H1 (cell line): ENCODE data around the gene STRN4. TPM values are rescaled to one million over a fixed set of nuclear protein-coding genes. Genes with fewer than 3 reads are reported as not detected.

Source experiments
- CTCF ChIA-PET: fragments of 300-600 bp; sonication (Branson Sonifier 250); formaldehyde crosslinking; loops from one replicate; lab custom pipeline; 2021; ENCODE audit not compliant: partially characterized antibody; lab: Charles Lee
- POLR2A ChIA-PET: fragments of 300-600 bp; sonication (Branson Sonifier 250); formaldehyde crosslinking; loops from one replicate; lab custom pipeline; 2021; ENCODE audit warnings: inconsistent platforms; ENCODE audit not compliant: partially characterized antibody; lab: Charles Lee
- DNase-seq, 2 experiments: peaks; one replicate each; pipeline versions ENCODE4 v3.0.0 to v3.0.0-alpha.2; 2010 to 2022; ENCODE audit warnings: low spot score in 2 of 2, low read depth in 1 of 2, mixed read lengths in 1 of 2
- FAIRE-seq: peaks from 2 replicates; lab custom pipeline; 2011; peaks lifted over from hg19 to GRCh38; lab: Jason Lieb, UNC
- H2AFZ ChIP-seq: 2 replicates; pipeline ENCODE4 v1.8.1; 2012; ENCODE audit warnings: low read length, inconsistent platforms
- H2AK5ac ChIP-seq: 2 replicates; pipeline ENCODE4 v1.6.1; 2013; ENCODE audit warnings: low read depth, low read length
- H2BK120ac ChIP-seq: replicated peaks from 2 replicates; pipeline ENCODE3; 2013; ENCODE audit warnings: low read depth, low read length, inconsistent platforms
- H2BK12ac ChIP-seq: 2 replicates; pipeline ENCODE4 v1.6.1; 2013; ENCODE audit warnings: low read depth, low read length
- H2BK15ac ChIP-seq: 2 replicates; pipeline ENCODE4 v1.6.1; 2013; ENCODE audit warnings: low read length
- H2BK20ac ChIP-seq: 2 replicates; pipeline ENCODE4 v1.6.1; 2013; ENCODE audit warnings: low read length
- H2BK5ac ChIP-seq: 2 replicates; pipeline ENCODE4 v1.6.1; 2013; ENCODE audit warnings: low read depth, low read length
- H3K14ac ChIP-seq: 2 replicates; pipeline ENCODE4 v1.6.1; 2013; ENCODE audit warnings: inconsistent platforms; ENCODE audit not compliant: insufficient read length
- H3K18ac ChIP-seq: 2 replicates; pipeline ENCODE4 v1.6.1; 2013; ENCODE audit warnings: low read length; ENCODE audit errors: extremely low read depth
- H3K23ac ChIP-seq: 2 replicates; pipeline ENCODE4 v1.6.1; 2013; ENCODE audit warnings: inconsistent platforms; ENCODE audit not compliant: insufficient read length
- H3K23me2 ChIP-seq: 2 replicates; pipeline ENCODE4 v1.6.1; 2013; ENCODE audit warnings: low read depth, low read length
- H3K27ac ChIP-seq: 2 replicates; pipeline ENCODE4 v1.6.1; 2011; ENCODE audit warnings: low read depth, low read length, inconsistent platforms
- H3K27me3 ChIP-seq, 4 experiments: replicated peaks in 1 of 4; 1 replicate in 1 of 4; 2 replicates in 3 of 4; pipeline versions ENCODE4 v1.6.1 to v1.8.1; 2011 to 2013; ENCODE audit warnings: low read length in 3 of 4, mild to moderate bottlenecking in 3 of 4, inconsistent platforms in 2 of 4, mixed read lengths in 2 of 4, moderate library complexity in 1 of 4; ENCODE audit not compliant: control insufficient read depth in 3 of 4, insufficient read depth in 3 of 4; ENCODE audit errors: extremely low read depth in 1 of 4
- H3K36me3 ChIP-seq, 4 experiments: 2 replicates each; pipeline versions ENCODE4 v1.6.1 to v1.8.1; 2011 to 2013; ENCODE audit warnings: mild to moderate bottlenecking in 4 of 4, low read length in 3 of 4, moderate library complexity in 2 of 4, control low read depth in 1 of 4, inconsistent platforms in 1 of 4; ENCODE audit not compliant: insufficient read depth in 4 of 4, control insufficient read depth in 2 of 4
- H3K4ac ChIP-seq: replicated peaks from 2 replicates; pipeline ENCODE3; 2013; ENCODE audit warnings: low read length, low read depth, mixed read lengths, inconsistent platforms; ENCODE audit not compliant: insufficient read length
- H3K4me1 ChIP-seq, 4 experiments: replicated peaks in 1 of 4; 1 replicate in 1 of 4; 2 replicates in 3 of 4; pipeline versions ENCODE4 v1.6.1 to v1.8.1; 2011 to 2013; ENCODE audit warnings: low read length in 3 of 4, inconsistent platforms in 2 of 4, mixed read lengths in 1 of 4; ENCODE audit not compliant: insufficient read depth in 4 of 4, control insufficient read depth in 3 of 4
- H3K4me2 ChIP-seq, 2 experiments: 2 replicates each; pipeline versions ENCODE4 v1.6.1 to v1.8.1; 2011 to 2013; ENCODE audit warnings: low read depth in 2 of 2, low read length in 2 of 2, control low read depth in 1 of 2, inconsistent platforms in 1 of 2, mild to moderate bottlenecking in 1 of 2; ENCODE audit not compliant: insufficient read depth in 1 of 2
- H3K4me3 ChIP-seq, 4 experiments: fragments of 200-600, 300-600 bp in 1 of 4; sonication (generic), shearing (Covaris generic), sonication (Bioruptor Twin) in 1 of 4; 2 replicates each; pipeline versions ENCODE4 v1.5.1 to v1.8.1; 2011 to 2016; ENCODE audit warnings: low read length in 4 of 4, low read depth in 3 of 4, control low read depth in 2 of 4, inconsistent platforms in 2 of 4, mild to moderate bottlenecking in 2 of 4, mixed read lengths in 1 of 4, moderate library complexity in 1 of 4; ENCODE audit not compliant: insufficient read depth in 2 of 4; ENCODE audit errors: extremely low read depth in 1 of 4
- H3K56ac ChIP-seq: replicated peaks from 2 replicates; pipeline ENCODE3; 2013; ENCODE audit warnings: low read depth, mild to moderate bottlenecking, mixed read lengths, low read length, inconsistent platforms; ENCODE audit not compliant: insufficient read length
- H3K79me1 ChIP-seq: 2 replicates; pipeline ENCODE4 v1.6.1; 2013; ENCODE audit warnings: low read depth, low read length, control low read depth
- H3K79me2 ChIP-seq, 2 experiments: 2 replicates each; pipeline versions ENCODE4 v1.6.1 to v1.8.1; 2012 to 2013; ENCODE audit warnings: low read length in 2 of 2, mild to moderate bottlenecking in 2 of 2, inconsistent platforms in 1 of 2; ENCODE audit not compliant: insufficient read depth in 2 of 2, control insufficient read depth in 1 of 2
- H3K9ac ChIP-seq, 4 experiments: replicated peaks in 1 of 4; 1 replicate in 1 of 4; 2 replicates in 3 of 4; pipeline versions ENCODE4 v1.6.1 to v1.8.1; 2011 to 2013; ENCODE audit warnings: low read depth in 3 of 4, low read length in 3 of 4, control low read depth in 2 of 4, mild to moderate bottlenecking in 2 of 4, moderate library complexity in 2 of 4, inconsistent platforms in 1 of 4; ENCODE audit errors: extremely low read depth in 1 of 4
- H3K9me3 ChIP-seq, 2 experiments: 2 replicates each; pipeline versions ENCODE4 v1.6.1 to v1.8.1; 2012 to 2013; ENCODE audit warnings: mild to moderate bottlenecking in 2 of 2, moderate library complexity in 2 of 2, control low read depth in 1 of 2, inconsistent platforms in 1 of 2, low read depth in 1 of 2, low read length in 1 of 2, mixed read lengths in 1 of 2; ENCODE audit not compliant: insufficient read depth in 2 of 2
- H4K20me1 ChIP-seq, 2 experiments: replicated peaks in 1 of 2; 2 replicates each; pipeline versions ENCODE3 to v1.8.1; 2011 to 2013; ENCODE audit warnings: inconsistent platforms in 2 of 2, low read length in 2 of 2, mild to moderate bottlenecking in 1 of 2; ENCODE audit not compliant: insufficient read depth in 2 of 2, control insufficient read depth in 1 of 2
- H4K5ac ChIP-seq: 2 replicates; pipeline ENCODE4 v1.6.1; 2013; ENCODE audit warnings: low read length, low read depth, mixed read lengths, inconsistent platforms; ENCODE audit not compliant: insufficient read length
- H4K8ac ChIP-seq: 2 replicates; pipeline ENCODE4 v1.8.0; 2013; ENCODE audit warnings: mild to moderate bottlenecking, moderate library complexity, low read length, inconsistent platforms; ENCODE audit not compliant: insufficient read depth; ENCODE audit errors: extremely low read depth
- H4K91ac ChIP-seq: replicated peaks from 2 replicates; pipeline ENCODE3; 2013; ENCODE audit warnings: low read length, mixed read lengths, inconsistent platforms; ENCODE audit not compliant: insufficient read length
- BCL11A ChIP-seq, 2 experiments: IDR thresholded peaks; one replicate each; pipeline ENCODE4 v1.6.1; 2011; ENCODE audit warnings: low read depth in 2 of 2, low read length in 2 of 2, mild to moderate bottlenecking in 2 of 2
- CTBP2 ChIP-seq: IDR thresholded peaks from 2 replicates; pipeline ENCODE4 v1.7.0; 2011; ENCODE audit warnings: borderline replicate concordance, mild to moderate bottlenecking, moderate library complexity, mixed read lengths, low read length; ENCODE audit not compliant: insufficient read depth, insufficient read length
- KDM1A ChIP-seq: fragments of 200-600, 300-600 bp; sonication (generic); IDR thresholded peaks from 2 replicates; pipeline ENCODE4 v1.7.1; 2016; ENCODE audit warnings: mild to moderate bottlenecking, low read length, borderline replicate concordance
- MAFK ChIP-seq: IDR thresholded peaks from 2 replicates; pipeline ENCODE4 v1.6.1; 2012; ENCODE audit warnings: low read depth, mild to moderate bottlenecking, improper control_type of control experiment, low read length
- PHF8 ChIP-seq: fragments of 200-600 bp; sonication (generic); conservative IDR thresholded peaks from 2 replicates; pipeline ENCODE4 v1.7.1; 2012; ENCODE audit warnings: low read depth, mild to moderate bottlenecking, inconsistent platforms, low read length, moderate library complexity
- SIRT6 ChIP-seq: IDR thresholded peaks from one replicate; pipeline ENCODE4 v1.7.1; 2012; ENCODE audit warnings: low read length, inconsistent platforms
- WGBS, 2 experiments: shearing (Covaris generic) in 1 of 2; methylation state at CpG; one replicate each; pipeline versions ENCODE4 v1.1.6 to v1.1.7; 2013 to 2015; ENCODE audit warnings: low lambda C conversion rate in 2 of 2, mixed read lengths in 2 of 2, inconsistent platforms in 1 of 2, low coverage in 1 of 2, missing lambda C conversion rate in 1 of 2; ENCODE audit not compliant: insufficient replicate concordance in 2 of 2, insufficient coverage in 1 of 2, insufficient read length in 1 of 2; ENCODE audit errors: extremely low coverage in 1 of 2, missing lambda C conversion rate in 1 of 2; 5-methylcytosine and 5-hydroxymethylcytosine counted together
- polyA plus RNA-seq, 7 experiments: library from polyadenylated mRNA; depleted of rRNA in 3 of 7; stranded (reverse) in 5 of 7; unstranded in 2 of 7; fragments of >200 nt in 5 of 7; fragments of 200-250 nt in 2 of 7; gene quantifications; 1 replicate in 5 of 7; 2 replicates in 1 of 7; 4 replicates in 1 of 7; pipeline versions ENCODE4 v1.2.1 to v1.2.3, GENCODE V29; 2011 to 2013; ENCODE audit warnings: missing spikeins in 2 of 7, mixed read lengths in 2 of 7
- total RNA-seq: library from RNA; stranded (reverse); fragmentation: NEBNext Ultra II Directional; extraction: Animal tissue kit (Norgen Biotek cat#: 25700); gene quantifications from 2 replicates; pipeline ENCODE4 v1.2.1, GENCODE V29; 2021

Gene STRN4
- total and polyA plus RNA-seq, 2 of the 8 experiments (the other 6 are each of a cell fraction or from before 2014, with no cell fraction given) = 120 to 187 TPM

DNA sequence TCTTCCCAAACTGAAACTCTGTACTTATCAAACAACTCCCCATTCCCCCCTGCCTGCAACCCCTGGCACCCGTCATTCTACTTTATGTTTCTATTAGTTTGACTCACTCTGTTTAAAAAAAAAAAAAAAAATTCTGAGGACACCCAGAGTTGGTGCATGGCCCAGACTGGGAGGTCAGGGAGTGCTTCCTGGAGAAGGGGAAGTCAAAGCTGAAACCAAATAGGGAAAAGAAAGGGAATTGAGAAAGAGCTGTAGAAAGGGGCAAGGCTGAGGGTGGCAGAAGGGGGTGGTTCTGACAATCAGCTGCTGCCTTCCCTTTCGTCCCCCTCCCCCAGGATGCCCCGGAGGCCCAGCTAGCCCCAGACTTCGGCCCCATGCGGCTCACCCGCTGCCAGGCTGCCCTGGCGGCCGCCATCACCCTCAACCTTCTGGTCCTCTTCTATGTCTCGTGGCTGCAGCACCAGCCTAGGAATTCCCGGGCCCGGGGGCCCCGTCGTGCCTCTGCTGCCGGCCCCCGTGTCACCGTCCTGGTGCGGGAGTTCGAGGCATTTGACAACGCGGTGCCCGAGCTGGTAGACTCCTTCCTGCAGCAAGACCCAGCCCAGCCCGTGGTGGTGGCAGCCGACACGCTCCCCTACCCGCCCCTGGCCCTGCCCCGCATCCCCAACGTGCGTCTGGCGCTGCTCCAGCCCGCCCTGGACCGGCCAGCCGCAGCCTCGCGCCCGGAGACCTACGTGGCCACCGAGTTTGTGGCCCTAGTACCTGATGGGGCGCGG lies 9.0 kb upstream of the STRN4 start:
- FAIRE-seq = no peak
- no peak overlapping the region for H3K56ac ChIP-seq
- no peak overlapping the region for H4K91ac ChIP-seq
- no peak overlapping the region for H3K4me2 ChIP-seq
- peaks cover 0 to 5% (median 0%) of the 10 kb centered on the region in 4 experiments; a peak in 4 of 7 replicates for H3K4me1 ChIP-seq
- H2AK5ac ChIP-seq = no peak overlapping the region
- H3K18ac ChIP-seq = no peak overlapping the region
- H3K9me3 ChIP-seq = no peaks in the 10 kb centered on the region; a peak in 1 of 4 replicates
- no peak for TF ChIP-seq PHF8
- no peak for TF ChIP-seq MAFK
- TF ChIP-seq CTBP2 = no peak
- TF ChIP-seq KDM1A = no peak
- no peak for TF ChIP-seq BCL11A (IDR thresholded peaks at IDR 0.05; ENCODE audit: low read depth in 2 of 2, low read length in 2 of 2)
- no peak for TF ChIP-seq SIRT6
- POLR2A ChIA-PET = interaction anchor here (0.6 to 3.6 kb wide), 8 partner anchors 10 to 94 kb away, joined by 3 to 16 read pairs (median 4); partner anchors contain the start of gene SLC1A5
- H4K8ac ChIP-seq = no peak overlapping the region
- H3K23ac ChIP-seq = no peak overlapping the region
- H3K36me3 ChIP-seq = peaks cover 0 to 20% (median 7%) of the 10 kb centered on the region in 4 experiments; a peak in 5 of 8 replicates
- H2BK20ac ChIP-seq = no peak overlapping the region
- H3K9ac ChIP-seq = no peak overlapping the region
- no peak overlapping the region for H2BK5ac ChIP-seq
- WGBS, 2 experiments = 91% methylated on average over 38 of the region's 39 CpGs; no CpG with 5 or more reads in 1 of the 2 experiments
- CTCF ChIA-PET = interaction anchor here (0.6 to 12.2 kb wide), 15 partner anchors 11 to 377 kb away, joined by 3 to 176 read pairs (median 6); partner anchors contain the start of gene FKRP
- peaks cover 6 to 13% of the 10 kb centered on the region in 2 experiments for H4K20me1 ChIP-seq
- no peak overlapping the region for H4K5ac ChIP-seq
- no peak overlapping the region for H2BK15ac ChIP-seq
- no peak overlapping the region for H3K4me3 ChIP-seq
- H3K79me2 ChIP-seq = no peaks in the 10 kb centered on the region
- DNase-seq = no peak
- no peak overlapping the region for H3K27ac ChIP-seq
- H2BK12ac ChIP-seq = no peak overlapping the region
- H3K27me3 ChIP-seq = no peaks in the 10 kb centered on the region
- H3K23me2 ChIP-seq = no peaks in the 10 kb centered on the region
- no peak overlapping the region for H2AFZ ChIP-seq
- H2BK120ac ChIP-seq = no peak overlapping the region
- no peak overlapping the region for H3K14ac ChIP-seq
- no peaks in the 10 kb centered on the region for H3K79me1 ChIP-seq
- H3K4ac ChIP-seq = no peak overlapping the region
